GM13976 (cell line): ENCODE measurements around the gene LST1.

ENCODE experiments used
- DNase-seq: peaks from one replicate; pipeline ENCODE4 v3.0.0; 2012; ENCODE audit warnings: low spot score
- in situ Hi-C: fragments of 300-500 bp; cut with MboI; formaldehyde crosslinking; loops from one replicate; pipeline ENCODE4 v1.12.0; 2022; ENCODE audit warnings: low sequenced_read_pairs, mixed read lengths, inconsistent platforms; ENCODE audit not compliant: unreplicated experiment
- TF ChIP-seq, protein P1 (sequence below): IDR thresholded peaks from 2 replicates; pipeline ENCODE4 v1.5.1; 2012; ENCODE audit warnings: borderline replicate concordance, mild to moderate bottlenecking; ENCODE audit not compliant: insufficient read depth; ENCODE audit errors: extremely low read depth, missing control alignments, control extremely low read depth

LST1 gene

DNA sequence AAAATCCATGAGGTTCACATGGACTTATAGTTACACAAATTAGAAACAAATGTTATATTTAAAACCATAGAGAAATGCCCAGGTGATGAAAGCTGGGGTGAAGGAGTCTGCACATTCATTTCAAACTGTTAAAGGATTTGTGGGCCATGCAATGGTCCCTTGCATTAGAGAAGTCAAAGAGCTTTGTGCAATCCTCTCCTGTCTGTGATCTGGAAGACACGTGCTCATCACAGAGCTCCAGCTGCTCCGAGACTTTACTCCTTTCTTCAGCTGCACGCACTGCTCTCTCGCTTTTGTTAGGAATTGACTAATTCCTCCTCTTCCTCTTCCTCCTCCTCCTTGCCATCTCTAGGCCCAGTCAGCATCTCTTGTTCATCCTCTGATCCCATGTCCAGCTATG lies 24.9 kb downstream of the LST1 start:
- TF ChIP-seq, protein P1, sequence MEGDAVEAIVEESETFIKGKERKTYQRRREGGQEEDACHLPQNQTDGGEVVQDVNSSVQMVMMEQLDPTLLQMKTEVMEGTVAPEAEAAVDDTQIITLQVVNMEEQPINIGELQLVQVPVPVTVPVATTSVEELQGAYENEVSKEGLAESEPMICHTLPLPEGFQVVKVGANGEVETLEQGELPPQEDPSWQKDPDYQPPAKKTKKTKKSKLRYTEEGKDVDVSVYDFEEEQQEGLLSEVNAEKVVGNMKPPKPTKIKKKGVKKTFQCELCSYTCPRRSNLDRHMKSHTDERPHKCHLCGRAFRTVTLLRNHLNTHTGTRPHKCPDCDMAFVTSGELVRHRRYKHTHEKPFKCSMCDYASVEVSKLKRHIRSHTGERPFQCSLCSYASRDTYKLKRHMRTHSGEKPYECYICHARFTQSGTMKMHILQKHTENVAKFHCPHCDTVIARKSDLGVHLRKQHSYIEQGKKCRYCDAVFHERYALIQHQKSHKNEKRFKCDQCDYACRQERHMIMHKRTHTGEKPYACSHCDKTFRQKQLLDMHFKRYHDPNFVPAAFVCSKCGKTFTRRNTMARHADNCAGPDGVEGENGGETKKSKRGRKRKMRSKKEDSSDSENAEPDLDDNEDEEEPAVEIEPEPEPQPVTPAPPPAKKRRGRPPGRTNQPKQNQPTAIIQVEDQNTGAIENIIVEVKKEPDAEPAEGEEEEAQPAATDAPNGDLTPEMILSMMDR = no peak
- in situ Hi-C loops = no loop called here
- no peak for DNase-seq

DNA sequence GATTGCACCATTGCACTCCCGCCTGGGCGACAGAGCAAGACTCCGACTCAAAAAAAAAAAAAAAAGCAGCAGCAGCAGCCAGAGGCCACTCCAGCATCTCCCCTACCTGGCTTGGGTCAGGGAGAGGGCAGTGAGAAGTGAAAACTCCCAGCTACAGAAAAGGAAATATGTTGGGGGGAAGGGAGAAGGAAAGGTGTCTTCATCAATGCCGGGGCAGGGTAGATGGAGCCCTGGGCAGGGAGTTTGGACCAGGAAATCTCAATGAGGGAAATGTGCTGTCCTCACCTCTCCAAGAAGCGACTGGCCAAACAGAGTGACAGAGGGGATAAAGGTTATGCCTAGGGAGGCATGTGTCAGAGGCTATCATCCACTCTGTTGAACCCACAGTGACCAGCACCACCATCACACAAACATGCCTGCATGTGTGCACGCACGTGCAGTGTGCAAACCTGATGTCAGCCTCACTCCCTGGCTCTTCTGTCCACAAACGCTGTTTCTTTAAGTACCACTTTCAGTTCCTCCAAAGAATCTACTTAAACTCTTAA lies 28.1 kb downstream of the LST1 start:
- DNase-seq = peak; percentile 75
- TF ChIP-seq, protein P1 = no peak
- in situ Hi-C loops = no loop called here

DNA sequence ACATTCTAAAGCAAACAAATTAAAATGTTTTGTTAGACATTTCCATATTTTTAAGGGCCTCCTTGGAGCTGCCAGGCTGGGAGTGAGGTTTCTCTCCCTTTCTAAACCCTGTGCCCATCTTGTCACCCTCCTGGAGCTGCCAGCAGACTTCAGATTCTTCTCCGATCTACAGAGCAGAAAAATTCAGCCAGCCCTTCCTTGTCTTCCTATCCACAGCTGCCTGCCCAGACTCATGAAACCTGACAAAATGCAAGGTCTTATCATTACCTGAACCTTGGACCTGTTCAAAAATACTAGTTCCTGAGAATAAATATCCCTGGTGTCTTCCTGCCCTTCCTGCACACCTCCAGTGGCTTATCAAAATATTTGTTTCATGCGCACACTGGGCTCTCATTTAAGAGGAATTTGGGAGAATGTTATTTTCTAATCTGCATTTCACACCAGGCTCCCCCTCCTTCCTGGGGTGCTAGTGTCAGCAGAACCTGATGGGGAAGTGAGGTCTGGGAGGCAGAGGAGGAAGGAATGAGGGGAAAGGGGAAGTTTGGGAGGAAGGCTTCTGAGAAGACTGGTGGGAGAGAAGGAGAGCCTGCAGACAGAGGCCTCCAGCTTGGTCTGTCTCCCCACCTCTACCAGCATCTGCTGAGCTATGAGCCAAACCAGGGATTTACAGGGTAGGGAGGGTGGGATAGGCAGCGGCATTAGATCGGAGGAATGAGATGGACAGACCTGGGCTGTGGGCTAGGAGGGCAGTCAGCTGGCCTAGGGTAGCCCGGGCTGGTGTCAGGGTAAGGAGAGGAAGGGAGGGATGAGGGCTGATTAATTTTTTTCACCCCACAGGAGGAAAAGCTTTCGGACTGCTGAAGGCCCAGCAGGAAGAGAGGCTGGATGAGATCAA lies 28.9 kb downstream of the LST1 start, which contains the start of gene AIF1:
AIF1 (plus strand) TSS at position 551 of the 895 bp plus-strand sequence; CDS start at position 647, 96 bp downstream.
- in situ Hi-C loops = no loop called here
- no peak for DNase-seq
- TF ChIP-seq, protein P1 = no peak

DNA sequence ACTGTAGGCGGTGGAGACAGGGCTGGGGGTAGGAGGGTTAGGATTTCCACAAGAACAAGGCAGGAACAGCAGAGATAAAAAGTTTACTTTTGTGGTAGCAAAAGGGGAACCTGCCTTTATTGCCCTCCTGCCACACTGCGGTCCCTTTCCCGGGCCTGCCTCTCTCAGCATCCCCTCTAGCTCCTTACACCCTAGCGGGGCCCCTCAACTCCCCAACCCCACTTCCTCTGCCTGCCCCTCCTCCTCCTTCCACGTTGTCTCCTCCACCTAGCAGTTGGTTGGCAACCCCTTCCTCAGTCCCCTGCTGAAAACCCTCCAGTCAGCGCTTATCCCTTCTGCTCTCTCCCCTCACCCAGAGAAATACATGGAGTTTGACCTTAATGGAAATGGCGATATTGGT lies 29.7 kb downstream of the LST1 start:
- no peak for DNase-seq
- TF ChIP-seq, protein P1 = no peak
- in situ Hi-C loops = no loop called here

DNA sequence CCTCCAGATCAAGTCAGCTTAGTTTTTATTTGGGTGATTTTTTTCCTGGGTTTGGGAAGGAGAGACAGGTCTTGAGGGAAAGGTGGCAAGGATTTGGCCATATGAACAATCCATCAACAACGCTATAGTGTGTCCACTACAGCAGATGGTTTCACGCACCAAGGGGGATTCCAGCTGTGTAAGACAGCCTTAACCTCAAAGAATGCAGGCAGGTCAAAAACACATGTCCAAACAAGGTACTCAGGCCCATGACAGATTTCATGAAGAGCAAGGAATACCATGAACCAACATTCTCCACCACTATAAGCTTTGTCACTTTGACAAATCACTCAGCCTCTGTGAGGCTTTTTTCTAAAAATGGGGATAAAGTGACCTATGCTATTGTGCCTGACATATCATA lies 30.9 kb downstream of the LST1 start:
- no peak for DNase-seq
- in situ Hi-C loops = no loop called here
- TF ChIP-seq, protein P1 = no peak

DNA sequence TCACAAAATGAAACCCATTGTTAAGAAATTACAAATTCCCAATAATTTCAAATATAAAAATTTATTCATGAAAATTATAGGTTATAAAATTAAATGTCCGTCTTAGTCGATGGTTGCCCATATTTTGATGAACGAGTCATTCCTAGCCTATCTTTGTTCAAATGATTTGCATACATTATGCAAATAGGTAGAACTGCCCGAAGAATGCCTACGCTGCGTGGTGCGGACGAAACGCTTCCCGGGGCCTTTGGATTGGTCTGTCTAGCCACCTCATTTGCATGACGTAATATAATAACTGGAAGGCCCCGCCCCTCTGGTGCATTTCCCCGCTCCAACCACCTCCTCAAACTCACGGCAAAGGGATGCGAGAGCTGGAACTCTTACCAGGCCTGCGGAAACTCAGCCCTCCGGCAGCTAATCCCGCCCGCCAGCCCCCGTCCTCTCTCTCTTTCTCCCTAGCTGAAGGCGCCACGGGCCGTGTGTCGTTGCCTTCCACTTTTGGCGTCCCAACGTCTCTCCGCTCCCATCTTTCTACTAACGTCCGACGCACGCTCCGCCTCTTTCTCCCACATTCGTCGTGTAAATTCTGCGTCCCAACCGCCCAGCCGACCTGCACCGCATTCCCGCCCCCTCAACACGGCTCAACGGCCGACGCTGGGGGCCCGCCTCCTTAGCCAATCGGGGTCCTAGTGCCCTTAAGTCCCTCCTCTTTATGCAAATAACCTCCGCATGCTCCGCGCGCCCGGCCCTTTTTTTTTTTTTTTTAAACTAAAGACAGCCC lies 33.9 kb downstream of the LST1 start:
- TF ChIP-seq, protein P1 = no peak
- in situ Hi-C loops = no loop called here
- DNase-seq = peak; percentile 89
